Endothelial cell (in vitro differentiated cells): ENCODE data around the gene FRMD1. TPM values are rescaled to one million over a fixed set of nuclear protein-coding genes. Genes with fewer than 3 reads are reported as not detected.
"Not testable (repeated sequence)": the region's sequence is repeated elsewhere in the genome, so short reads cannot be mapped to it uniquely, and the experiment has no call there.

Source experiments
- DNase-seq: peaks from one replicate; pipeline ENCODE4 v3.0.0; 2021; ENCODE audit warnings: low spot score
- H3K27ac Mint-ChIP-seq: one replicate; pipeline ENCODE4 v1.8.0; 2021; ENCODE audit warnings: mixed read lengths, inconsistent platforms; ENCODE audit not compliant: unreplicated experiment
- H3K27me3 Mint-ChIP-seq: one replicate; pipeline ENCODE4 v1.8.0; 2021; ENCODE audit warnings: mild to moderate bottlenecking, moderate library complexity, mixed read lengths, inconsistent platforms; ENCODE audit not compliant: unreplicated experiment
- H3K36me3 Mint-ChIP-seq: one replicate; pipeline ENCODE4 v1.8.0; 2021; ENCODE audit warnings: mild to moderate bottlenecking, low read depth, mixed read lengths, inconsistent platforms; ENCODE audit not compliant: unreplicated experiment
- H3K4me1 Mint-ChIP-seq: one replicate; pipeline ENCODE4 v1.8.0; 2021; ENCODE audit warnings: mild to moderate bottlenecking, mixed read lengths, inconsistent platforms; ENCODE audit not compliant: unreplicated experiment
- H3K4me3 Mint-ChIP-seq: one replicate; pipeline ENCODE4 v1.8.0; 2021; ENCODE audit warnings: mild to moderate bottlenecking, mixed read lengths, inconsistent platforms; ENCODE audit not compliant: unreplicated experiment
- H3K9me3 Mint-ChIP-seq: one replicate; pipeline ENCODE4 v1.8.0; 2021; ENCODE audit warnings: mixed read lengths, inconsistent platforms; ENCODE audit not compliant: unreplicated experiment
- CTCF ChIP-seq: fragments of 200-600 bp; sonication (generic); IDR thresholded peaks from one replicate; pipeline ENCODE4 v1.5.0; 2021; ENCODE audit warnings: antibody characterized with exemption; ENCODE audit not compliant: unreplicated experiment
- total RNA-seq: library from RNA; stranded (reverse); fragmentation: NEBNext Ultra II Directional; extraction: Animal tissue kit (Norgen Biotek cat#: 25700); gene quantifications from one replicate; pipeline ENCODE4 v1.2.1, GENCODE V29; 2021; ENCODE audit not compliant: unreplicated experiment

The FRMD1 gene
- total RNA-seq, 1 donor from 2014 or later: 0.05 TPM

- no peaks in the 10 kb centered on the region for H3K36me3 Mint-ChIP-seq
- H3K27ac Mint-ChIP-seq: no peak overlapping the region
- no peak overlapping the region for H3K4me3 Mint-ChIP-seq
- TF ChIP-seq CTCF: no peak
- H3K4me1 Mint-ChIP-seq: peaks cover 19% of the 10 kb centered on the region
- H3K27me3 Mint-ChIP-seq: peaks cover 10% of the 10 kb centered on the region
- no peak for DNase-seq
- no peaks in the 10 kb centered on the region for H3K9me3 Mint-ChIP-seq
Observed at GRCh38 chr6:168080393-168081077, 1.5 kb upstream of the FRMD1 start.

- peaks cover 19% of the 10 kb centered on the region for H3K4me1 Mint-ChIP-seq
- no peak overlapping the region for H3K27ac Mint-ChIP-seq
- H3K9me3 Mint-ChIP-seq: no peaks in the 10 kb centered on the region
- no peaks in the 10 kb centered on the region for H3K36me3 Mint-ChIP-seq
- peaks cover 10% of the 10 kb centered on the region for H3K27me3 Mint-ChIP-seq
- no peak overlapping the region for H3K4me3 Mint-ChIP-seq
- DNase-seq: no peak
- TF ChIP-seq CTCF: no peak
Observed at GRCh38 chr6:168078175-168078942, 653 bp downstream of the FRMD1 start.

GRCh38 chr6:168077401-168077800 is 1.6 kb downstream of the FRMD1 start:
- peaks cover 16% of the 10 kb centered on the region for H3K4me1 Mint-ChIP-seq
- H3K27me3 Mint-ChIP-seq, H3K9me3 Mint-ChIP-seq, H3K27ac Mint-ChIP-seq, DNase-seq, H3K36me3 Mint-ChIP-seq, H3K4me3 Mint-ChIP-seq: not testable (repeated sequence)

- Mint-ChIP-seq H3K4me3 (no peak overlapping the region), H3K36me3 (no peaks in the 10 kb centered on the region), H3K27ac (no peak overlapping the region), H3K27me3 (peaks cover 6% of the 10 kb centered on the region), H3K4me1 (peaks cover 8% of the 10 kb centered on the region), H3K9me3 (no peaks in the 10 kb centered on the region)
- no peak for DNase-seq
- TF ChIP-seq CTCF: no peak
Observed at GRCh38 chr6:168075787-168076202, 3.2 kb downstream of the FRMD1 start.

GRCh38 chr6:168075216-168075615 is 3.8 kb downstream of the FRMD1 start:
- H3K4me3 Mint-ChIP-seq: no peak overlapping the region

More at GRCh38 chr6:168075216-168075615, 3.8 kb downstream of the FRMD1 start:
- Mint-ChIP-seq H3K4me1 (peaks cover 5% of the 10 kb centered on the region), H3K27me3 (peaks cover 6% of the 10 kb centered on the region), H3K9me3 (no peaks in the 10 kb centered on the region), H3K27ac (no peak overlapping the region), H3K36me3 (no peaks in the 10 kb centered on the region)
- DNase-seq: no peak
- no peak for TF ChIP-seq CTCF
